NCI-H1092 treated with DMSO at 0.1 percent for 48 hours (cell line): Measurements from ENCODE around the gene TM9SF1.

Experiments used
- DNase-seq: peaks from one replicate; lab custom pipeline; 2025; lab: John Stamatoyannopoulos, UW

TM9SF1 gene

GRCh38 chr14:24196071-24197055, 1.1 kb upstream of the TM9SF1 start:
- peak; percentile 64 for DNase-seq

- no peak for DNase-seq
Observed at GRCh38 chr14:24194873-24195185, 412 bp downstream of the TM9SF1 start.

- no peak for DNase-seq
Observed at GRCh38 chr14:24194186-24194872, 912 bp downstream of the TM9SF1 start.

GRCh38 chr14:24192933-24193332, 2.3 kb downstream of the TM9SF1 start:
- no peak for DNase-seq

DNA sequence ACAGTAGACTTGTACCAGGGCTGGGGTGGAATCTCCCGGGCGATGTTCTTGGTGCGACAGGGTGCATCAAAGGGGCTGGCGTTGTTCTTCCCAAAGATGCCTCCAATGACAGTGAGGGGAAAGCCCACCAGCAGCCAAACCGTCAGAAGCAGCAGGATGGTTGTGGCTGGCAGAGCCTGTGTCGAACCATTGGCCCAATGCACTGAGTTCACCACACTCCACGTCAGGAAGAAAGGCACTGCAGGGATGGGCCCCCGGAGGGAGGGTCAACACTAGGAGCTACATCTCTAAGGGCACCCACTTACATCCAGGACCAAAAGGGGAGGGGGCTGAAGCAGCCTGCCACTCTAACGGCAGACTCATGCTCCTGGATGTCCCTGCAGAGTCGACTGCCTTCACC, 4.8 kb downstream of the TM9SF1 start:
- no peak for DNase-seq

DNA sequence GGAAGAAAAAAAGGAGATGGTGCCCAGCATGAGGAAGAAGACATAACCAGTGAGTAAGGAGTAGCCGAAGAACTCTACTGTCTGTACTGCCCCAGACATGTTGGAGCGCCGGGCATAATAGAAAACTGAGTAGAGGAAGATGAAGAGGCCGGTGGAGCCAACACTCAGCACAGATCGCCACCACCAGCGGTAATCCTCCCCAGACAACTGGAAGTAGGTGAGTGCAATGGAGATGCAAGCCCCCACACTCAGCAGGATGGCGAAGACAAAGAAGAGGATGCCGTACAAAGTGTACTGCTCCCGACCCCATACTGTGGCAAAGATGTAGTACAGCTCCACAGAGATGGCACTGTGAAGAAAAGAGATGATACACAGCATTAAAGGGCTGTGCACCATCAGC, 5.8 kb downstream of the TM9SF1 start:
- DNase-seq, result no peak

DNA sequence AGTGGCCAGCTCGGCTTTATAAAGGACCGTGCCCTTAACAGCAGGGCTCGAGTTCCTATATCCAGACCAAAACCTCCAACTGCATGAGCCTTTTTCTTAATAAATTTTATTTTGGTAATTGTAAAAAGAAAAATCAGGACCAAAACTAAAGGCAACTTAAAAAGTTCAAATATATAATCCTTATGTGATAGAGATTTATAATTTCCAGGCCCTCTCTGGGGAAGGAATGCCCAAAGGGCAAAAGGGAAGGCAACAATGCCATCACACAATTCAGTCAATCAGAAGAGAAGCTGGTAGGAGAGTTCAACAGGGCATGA, 6.2 kb downstream of the TM9SF1 start:
- no peak for DNase-seq

- peak; percentile 99 for DNase-seq
Observed at GRCh38 chr14:24188251-24189058, 6.8 kb downstream of the TM9SF1 start, which contains the start of gene IPO4. Gene IPO4 (minus strand): TSS chr14:24188816. CDS start chr14:24188787, 29 bp downstream.

GRCh38 chr14:24187539-24187915, 7.7 kb downstream of the TM9SF1 start:
- no peak for DNase-seq

DNA sequence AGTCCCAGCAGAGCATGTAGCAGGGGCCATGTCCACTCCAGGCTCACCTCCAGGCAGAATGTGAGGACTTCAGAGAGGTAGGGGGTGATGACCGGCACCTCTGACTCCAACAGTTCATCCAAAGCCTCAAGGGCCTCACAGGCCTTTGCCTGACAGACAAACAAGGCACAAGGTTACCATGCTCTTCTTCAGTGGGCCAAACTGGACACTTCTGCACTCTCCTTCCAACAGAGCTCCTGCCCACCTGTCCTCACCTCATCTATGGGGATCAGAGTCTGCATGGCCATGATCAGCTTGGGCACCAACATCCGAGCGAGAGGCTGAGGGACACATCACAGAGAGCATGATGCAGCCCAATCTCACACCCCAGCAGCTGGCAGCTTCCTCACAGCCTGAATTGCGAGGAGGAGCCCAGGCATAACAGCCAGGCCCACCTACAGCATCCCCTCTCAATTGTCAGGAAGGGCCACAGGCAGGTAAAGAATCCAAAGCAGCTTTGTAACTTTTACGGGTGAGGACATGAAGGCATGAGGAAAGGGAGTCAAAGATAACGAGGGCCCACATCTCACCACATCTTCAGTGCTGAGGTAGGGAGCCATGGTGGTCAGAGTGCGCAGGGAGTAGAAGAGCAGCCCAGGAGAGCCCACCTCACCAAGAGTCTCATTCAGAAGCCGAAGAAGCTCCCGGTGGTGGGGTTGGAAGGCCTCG, 8.3 kb downstream of the TM9SF1 start:
- no peak for DNase-seq

GRCh38 chr14:24185741-24186140, 9.5 kb downstream of the TM9SF1 start:
- DNase-seq, result no peak

- no peak for DNase-seq
Observed at GRCh38 chr14:24185026-24185425, 10.2 kb downstream of the TM9SF1 start.

DNA sequence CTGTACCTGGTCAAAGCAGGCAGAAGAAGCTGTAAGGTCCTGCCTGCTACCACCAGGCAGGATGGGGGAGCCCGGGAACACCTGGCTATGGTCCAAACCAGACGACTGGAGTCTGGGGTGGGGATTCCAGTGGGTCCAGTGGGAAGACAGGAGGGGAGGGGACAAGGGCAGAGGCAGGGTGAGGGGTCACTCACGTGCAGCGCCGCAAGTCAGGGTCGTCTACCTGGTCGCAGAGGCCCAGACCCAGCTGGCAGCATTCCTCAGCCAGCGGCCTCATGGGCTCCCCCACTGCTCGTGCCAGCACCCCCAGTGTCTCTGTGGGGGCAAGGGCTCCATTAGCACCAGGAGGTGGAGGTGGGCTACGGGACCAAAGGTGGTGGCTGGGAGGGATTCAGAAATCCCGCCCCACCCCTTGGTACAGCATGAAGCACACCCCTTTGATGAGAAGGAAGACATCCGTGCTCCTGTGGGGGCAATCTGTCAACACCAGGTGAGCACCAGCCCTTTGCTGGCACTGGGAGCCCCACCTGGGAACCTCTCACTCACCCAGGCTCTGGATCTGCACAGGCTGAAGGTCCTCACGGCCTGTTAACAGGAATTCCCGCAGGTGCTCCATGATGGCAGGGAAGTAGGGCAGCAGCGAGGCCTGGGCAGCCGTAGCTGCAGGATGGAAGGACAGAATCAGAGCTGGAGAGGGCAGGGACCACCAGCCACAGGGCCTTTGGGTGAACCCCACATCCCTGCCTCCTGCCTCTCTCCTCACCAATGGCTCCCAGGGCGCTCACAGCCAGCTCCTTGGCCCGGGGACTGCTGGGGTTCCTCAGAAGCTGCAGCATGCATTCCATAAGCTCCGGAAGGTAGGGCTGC, 10.9 kb downstream of the TM9SF1 start:
- no peak for DNase-seq

DNA sequence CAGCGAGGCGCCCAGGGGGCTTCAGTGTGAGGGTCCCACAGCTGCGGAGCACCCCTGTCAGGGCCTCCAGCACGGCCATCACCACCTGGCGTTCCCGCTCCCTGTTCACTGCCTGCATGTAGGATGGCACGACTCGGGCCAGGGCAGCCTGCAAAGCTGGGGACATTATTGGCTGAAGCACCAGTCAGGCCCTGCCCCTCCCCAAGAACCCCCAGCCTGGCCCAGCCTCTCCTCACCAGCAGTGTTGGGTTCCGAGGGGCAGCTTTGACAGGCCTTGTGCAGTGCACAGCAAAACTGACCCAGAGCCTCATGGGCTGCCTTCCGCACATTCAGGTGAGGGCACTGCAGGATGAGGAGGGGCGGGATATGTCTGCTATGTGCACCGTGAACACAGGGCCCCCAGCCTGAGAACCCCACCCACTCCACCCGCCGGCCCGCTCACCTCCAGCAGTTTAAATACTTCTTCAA, 12.2 kb downstream of the TM9SF1 start:
- no peak for DNase-seq

DNA sequence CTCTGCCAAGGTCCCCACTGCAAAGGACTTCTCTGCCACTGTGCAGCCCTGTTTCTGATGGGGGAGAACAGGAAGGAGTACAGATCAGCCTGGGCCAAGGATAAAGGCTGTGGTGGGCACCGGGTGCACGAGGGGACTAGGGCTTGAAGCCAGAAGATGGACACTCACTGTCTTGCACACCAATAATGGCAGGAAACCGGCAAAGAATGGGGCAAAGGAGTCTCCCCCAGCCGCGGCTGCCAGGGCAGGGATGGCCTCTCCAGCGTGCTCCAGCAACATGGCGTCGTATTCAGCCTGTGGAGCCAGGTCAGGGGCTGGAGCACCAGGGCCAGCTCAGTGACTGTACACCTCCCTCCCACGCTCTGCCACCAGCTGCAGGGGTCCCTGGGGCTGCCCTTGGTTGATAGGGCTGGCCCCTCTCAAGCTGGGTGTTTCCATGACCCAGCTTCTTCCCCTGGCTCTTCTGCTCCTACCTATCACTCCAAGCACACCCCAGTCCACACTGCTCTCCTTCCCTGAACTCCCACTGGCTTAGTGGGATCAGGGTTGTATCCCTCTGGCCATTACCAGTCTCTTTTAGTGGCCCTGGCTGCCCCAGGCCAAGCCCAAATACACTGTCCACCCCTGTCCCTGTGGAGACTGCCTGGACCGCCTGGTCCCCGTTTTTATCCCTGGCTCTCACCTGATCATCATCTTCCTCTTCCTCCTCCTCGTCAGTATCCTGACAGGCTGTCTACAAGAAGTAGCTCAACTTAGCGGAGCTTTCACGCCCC, 12.9 kb downstream of the TM9SF1 start:
- no peak for DNase-seq

- no peak for DNase-seq
Observed at GRCh38 chr14:24181371-24182077, 13.7 kb downstream of the TM9SF1 start.

DNA sequence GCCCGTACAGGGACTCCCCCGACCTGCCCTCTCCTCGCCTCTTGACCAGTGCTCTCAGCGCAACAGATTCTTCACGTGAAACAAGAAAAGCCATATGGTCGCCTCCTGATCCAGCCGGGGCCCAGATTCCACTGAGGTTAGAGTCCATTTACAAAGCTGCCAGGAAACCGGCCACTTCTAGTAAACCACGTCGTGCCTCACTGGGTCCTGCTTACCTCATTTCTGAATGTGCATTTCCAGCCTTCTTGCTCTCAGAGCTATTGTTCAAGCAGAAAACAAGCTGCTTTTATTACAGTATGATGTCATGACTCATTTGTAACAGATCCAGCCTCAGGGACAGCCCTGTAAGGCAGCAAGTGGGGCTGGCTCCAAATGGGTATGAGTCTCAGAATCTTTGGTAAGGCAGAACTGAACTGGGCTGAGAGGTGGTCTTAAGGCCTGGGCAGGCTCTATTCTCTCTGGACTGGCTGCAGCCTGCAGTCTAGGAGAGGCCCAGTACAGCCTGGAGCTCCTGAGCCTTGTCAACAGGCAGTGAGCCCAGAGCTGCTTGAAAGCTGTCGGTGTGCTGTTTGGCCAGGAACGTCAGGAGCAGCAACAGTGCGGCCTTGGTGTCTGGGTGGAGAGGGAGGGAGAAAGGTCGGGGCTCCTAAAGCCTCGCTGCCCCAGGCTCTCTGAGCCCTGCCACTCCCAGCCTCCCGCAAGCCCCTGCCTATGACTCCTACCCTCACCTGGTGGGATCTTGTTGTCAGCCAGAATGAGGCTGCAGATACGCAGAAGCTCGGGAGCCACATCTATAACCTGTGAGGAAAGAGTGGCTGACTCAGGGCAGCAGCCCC, 15.1 kb downstream of the TM9SF1 start:
- no peak for DNase-seq

GRCh38 chr14:24179294-24179960, 15.8 kb downstream of the TM9SF1 start:
- DNase-seq, result no peak
